GM23248 (cell line): ENCODE results near the gene CAMTA1. TPM values are rescaled to one million over a fixed set of nuclear protein-coding genes. Genes with fewer than 3 reads are reported as not detected.

Experiments
- DNase-seq: peaks from one replicate; pipeline ENCODE4 v3.0.0-alpha.2; 2015
- H2AFZ ChIP-seq: fragments of 200-600 bp; sonication (generic); 2 replicates; pipeline ENCODE4 v1.6.1; 2016; ENCODE audit warnings: antibody characterized with exemption
- H3F3A ChIP-seq: fragments of 200-600 bp; sonication (generic); 2 replicates; pipeline ENCODE4 v1.6.1; 2016; ENCODE audit warnings: mild to moderate bottlenecking, antibody characterized with exemption, mixed run types; ENCODE audit not compliant: insufficient read depth
- H3K27ac ChIP-seq: fragments of 200-600 bp; sonication (generic); 2 replicates; pipeline ENCODE4 v1.5.1; 2016; ENCODE audit warnings: mild to moderate bottlenecking
- H3K27me3 ChIP-seq: fragments of 200-600 bp; sonication (generic); replicated peaks from 2 replicates; pipeline ENCODE4 v1.6.1; 2016; ENCODE audit warnings: mild to moderate bottlenecking; ENCODE audit not compliant: insufficient read depth
- H3K36me3 ChIP-seq: fragments of 200-600 bp; sonication (generic); 2 replicates; pipeline ENCODE4 v1.6.1; 2016; ENCODE audit warnings: low read depth, mild to moderate bottlenecking
- H3K4me1 ChIP-seq: fragments of 200-600 bp; sonication (generic); 2 replicates; pipeline ENCODE4 v1.6.1; 2016; ENCODE audit warnings: mild to moderate bottlenecking; ENCODE audit not compliant: insufficient read depth
- H3K4me2 ChIP-seq: fragments of 200-600 bp; sonication (generic); one replicate; pipeline ENCODE4 v1.6.1; 2016; ENCODE audit warnings: mild to moderate bottlenecking; ENCODE audit not compliant: unreplicated experiment
- H3K4me3 ChIP-seq: fragments of 200-600 bp; sonication (generic); 2 replicates; pipeline ENCODE4 v1.5.1; 2016; ENCODE audit warnings: mild to moderate bottlenecking
- H3K79me2 ChIP-seq: fragments of 200-600 bp; sonication (generic); 2 replicates; pipeline ENCODE4 v1.6.1; 2016; ENCODE audit warnings: mild to moderate bottlenecking; ENCODE audit not compliant: insufficient read depth
- H3K9ac ChIP-seq: fragments of 200-600 bp; sonication (generic); 2 replicates; pipeline ENCODE4 v1.6.1; 2016; ENCODE audit warnings: mild to moderate bottlenecking
- H3K9me2 ChIP-seq: fragments of 200-600 bp; sonication (generic); 2 replicates; pipeline ENCODE4 v1.6.1; 2016; ENCODE audit warnings: mixed run types, mild to moderate bottlenecking, moderate library complexity; ENCODE audit not compliant: insufficient read depth
- H3K9me3 ChIP-seq: fragments of 200-600 bp; sonication (generic); one replicate; pipeline ENCODE4 v1.6.1; 2017; ENCODE audit warnings: low read depth
- H4K20me1 ChIP-seq: fragments of 200-600 bp; sonication (generic); 2 replicates; pipeline ENCODE4 v1.6.0; 2016; ENCODE audit not compliant: insufficient read depth
- EZH2 ChIP-seq: fragments of 200-600 bp; sonication (generic); IDR thresholded peaks from 2 replicates; pipeline ENCODE4 v1.6.1; 2018; ENCODE audit warnings: antibody characterized with exemption, mild to moderate bottlenecking; ENCODE audit not compliant: insufficient read depth, poor library complexity, severe bottlenecking
- EZH2phosphoT487 ChIP-seq: fragments of 200-600 bp; sonication (generic); IDR thresholded peaks from 2 replicates; pipeline ENCODE4 v1.6.1; 2018; ENCODE audit warnings: antibody characterized with exemption, moderate library complexity, mild to moderate bottlenecking, low read depth; ENCODE audit not compliant: insufficient read depth
- WGBS, 2 experiments: methylation state at CpG; one replicate each; pipeline ENCODE4 v1.1.6; 2015 to 2017; ENCODE audit warnings: low lambda C conversion rate in 2 of 2, low coverage in 1 of 2; ENCODE audit errors: missing lambda C conversion rate in 2 of 2; 5-methylcytosine and 5-hydroxymethylcytosine counted together
- in situ Hi-C: fragments of 300-500 bp; cut with MboI; formaldehyde crosslinking; loops from 2 replicates; pipeline ENCODE4 v1.15.0; 2020
- polyA plus RNA-seq: library from polyadenylated mRNA; unstranded; fragments of >200 nt; fragmentation: Nextera tagmentation; extraction: Ambion mirVana; gene quantifications from 2 replicates; pipeline ENCODE4 v1.2.1, GENCODE V29; 2016
- total RNA-seq: library from RNA; depleted of rRNA; stranded (reverse); fragments of >200 nt; shearing (Covaris generic); gene quantifications from 2 replicates; pipeline ENCODE4 v1.2.3, GENCODE V29; 2014

Gene CAMTA1
- total and polyA plus RNA-seq, 2 experiments from 2014 or later = 50.1 to 165 TPM

DNA sequence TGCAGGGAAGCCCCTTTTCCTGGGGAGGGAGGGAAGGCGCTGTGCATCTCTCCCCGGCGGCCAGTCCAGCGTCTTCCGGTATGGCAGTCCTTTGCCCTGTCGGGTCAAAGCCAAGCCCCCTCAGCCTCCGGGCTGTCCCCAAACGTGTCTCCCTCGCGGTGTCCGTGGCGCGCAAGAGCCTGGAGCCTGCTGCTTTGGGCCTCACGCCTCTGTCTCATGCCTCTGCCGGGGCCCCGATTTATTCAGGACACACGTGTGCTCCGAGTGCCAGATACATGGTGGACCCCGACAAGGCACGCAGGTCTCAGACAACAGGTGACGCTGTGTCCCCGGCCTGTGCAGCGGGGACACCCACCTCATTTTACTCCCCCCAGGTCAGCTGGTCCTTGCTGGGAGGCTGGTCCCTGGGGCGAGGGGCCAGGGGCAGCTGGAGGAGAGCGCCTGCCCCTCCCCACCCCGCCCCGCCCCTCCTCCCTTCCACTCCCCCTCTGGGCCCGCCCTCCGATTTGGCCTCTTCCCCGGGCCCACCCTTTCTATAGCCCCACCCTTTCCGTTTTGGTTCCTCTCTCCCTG, 176.7 kb downstream of the CAMTA1 start:
- Histone ChIP-seq H3K9me2 (no peaks in the 10 kb centered on the region), H3K4me1 (peaks cover 10% of the 10 kb centered on the region), H3K9me3 (no peaks in the 10 kb centered on the region), H3K27ac (no peak overlapping the region), H2AFZ (no peak overlapping the region), H3K36me3 (no peaks in the 10 kb centered on the region), H3F3A (0 out of 2 replicates have a peak, but pooled peaks cover 7% of the 10 kb centered on the region), H3K79me2 (no peaks in the 10 kb centered on the region), H4K20me1 (no peaks in the 10 kb centered on the region), H3K4me3 (no peak overlapping the region), H3K9ac (no peak overlapping the region), H3K27me3 (peaks cover 9% of the 10 kb centered on the region), H3K4me2 (no peak overlapping the region)
- in situ Hi-C loops = no loop called here
- no peak for TF ChIP-seq EZH2
- no peak for TF ChIP-seq EZH2phosphoT487
- WGBS, 2 experiments = 48 to 62% methylated on average over 19 to 23 of the region's 31 CpGs
- DNase-seq = no peak

GRCh38 chr1:6962478-6962995, 177.3 kb downstream of the CAMTA1 start:
- H3K36me3 ChIP-seq = no peaks in the 10 kb centered on the region
- in situ Hi-C loops = no loop called here

GRCh38 chr1:6962996-6963911, 178.0 kb downstream of the CAMTA1 start:
- no peaks in the 10 kb centered on the region for H3K36me3 ChIP-seq
- H2AFZ ChIP-seq = no peak overlapping the region
- DNase-seq = peak; percentile 29
- H3K9me3 ChIP-seq = no peaks in the 10 kb centered on the region
- 0 out of 2 replicates have a peak, but pooled peaks cover 7% of the 10 kb centered on the region for H3F3A ChIP-seq
- H4K20me1 ChIP-seq = no peaks in the 10 kb centered on the region
- H3K9me2 ChIP-seq = no peaks in the 10 kb centered on the region
- H3K4me1 ChIP-seq = peaks cover 15% of the 10 kb centered on the region
- H3K27ac ChIP-seq = no peak overlapping the region
- H3K4me2 ChIP-seq = no peak overlapping the region
- peaks cover 9% of the 10 kb centered on the region for H3K27me3 ChIP-seq
- no peaks in the 10 kb centered on the region for H3K79me2 ChIP-seq
- in situ Hi-C loops = no loop called here
- WGBS, 2 experiments = 32 to 45% methylated on average over 27 to 40 of the region's 41 CpGs
- TF ChIP-seq EZH2phosphoT487 = no peak
- no peak for TF ChIP-seq EZH2
- H3K9ac ChIP-seq = no peak overlapping the region
- no peak overlapping the region for H3K4me3 ChIP-seq

More at GRCh38 chr1:6962478-6962995, 177.3 kb downstream of the CAMTA1 start:
- Histone ChIP-seq H3K27ac (no peak overlapping the region), H3K9me3 (no peaks in the 10 kb centered on the region), H3K27me3 (peaks cover 9% of the 10 kb centered on the region), H3K4me1 (peaks cover 11% of the 10 kb centered on the region), H3K4me3 (no peak overlapping the region), H4K20me1 (no peaks in the 10 kb centered on the region), H2AFZ (no peak overlapping the region), H3K9ac (no peak overlapping the region), H3K4me2 (no peak overlapping the region), H3F3A (0 out of 2 replicates have a peak, but pooled peaks cover 7% of the 10 kb centered on the region), H3K79me2 (no peaks in the 10 kb centered on the region), H3K9me2 (no peaks in the 10 kb centered on the region)
- 4% methylated on average over 13 of the region's 14 CpGs; no CpG with 5 or more reads in 1 of the 2 experiments for WGBS, 2 experiments
- no peak for DNase-seq
- TF ChIP-seq EZH2phosphoT487 (no peak), EZH2 (no peak)

GRCh38 chr1:6963912-6964307, 178.7 kb downstream of the CAMTA1 start:
- Histone ChIP-seq H3K36me3 (no peaks in the 10 kb centered on the region), H3K79me2 (no peaks in the 10 kb centered on the region), H3K4me1 (peaks cover 17% of the 10 kb centered on the region), H3F3A (0 out of 2 replicates have a peak, but pooled peaks cover 7% of the 10 kb centered on the region), H3K4me3 (no peak overlapping the region), H3K4me2 (no peak overlapping the region), H3K9me3 (no peaks in the 10 kb centered on the region), H3K9me2 (no peaks in the 10 kb centered on the region), H4K20me1 (no peaks in the 10 kb centered on the region), H2AFZ (no peak overlapping the region), H3K27ac (no peak overlapping the region), H3K9ac (no peak overlapping the region), H3K27me3 (peaks cover 9% of the 10 kb centered on the region)
- 95 to 97% methylated on average over 4 to 5 of the region's 5 CpGs for WGBS, 2 experiments
- TF ChIP-seq EZH2 = no peak
- TF ChIP-seq EZH2phosphoT487 = no peak
- no peak for DNase-seq
- in situ Hi-C loops = no loop called here
